DND-41 (cell line): ENCODE results near the gene CFAP65.

Experiments
- ATAC-seq: fragments of 200-7000 bp; cut with Tn5 transposase; 3 replicates; pipeline ENCODE4 v1.9.1; 2021; ENCODE audit warnings: low read depth; ENCODE audit not compliant: insufficient read depth
- DNase-seq: peaks from one replicate; pipeline ENCODE4 v3.0.0-alpha.2; 2020
- H2AFZ ChIP-seq: 2 replicates; pipeline ENCODE4 v1.6.0; 2012; ENCODE audit warnings: low read depth, low read length
- H3K27ac ChIP-seq: 2 replicates; pipeline ENCODE4 v1.5.1; 2012; ENCODE audit warnings: low read length, inconsistent platforms
- H3K27me3 ChIP-seq: fragments of 200-600 bp; sonication (generic); 2 replicates; pipeline ENCODE4 v1.6.0; 2012; ENCODE audit warnings: low read length, mild to moderate bottlenecking, inconsistent platforms; ENCODE audit not compliant: insufficient read depth, poor library complexity
- H3K36me3 ChIP-seq: 2 replicates; pipeline ENCODE4 v1.5.1; 2012; ENCODE audit warnings: low read length, inconsistent platforms; ENCODE audit not compliant: insufficient read depth
- H3K4me1 ChIP-seq: 2 replicates; pipeline ENCODE4 v1.5.1; 2012; ENCODE audit warnings: mild to moderate bottlenecking, low read length; ENCODE audit not compliant: insufficient read depth
- H3K4me2 ChIP-seq: 2 replicates; pipeline ENCODE4 v1.6.0; 2012; ENCODE audit warnings: mild to moderate bottlenecking, moderate library complexity, low read length, inconsistent platforms; ENCODE audit not compliant: insufficient read depth
- H3K4me3 ChIP-seq, 2 experiments: fragments of 200-600 bp in 1 of 2; shearing (Covaris generic) in 1 of 2; 2 replicates each; pipeline ENCODE4 v1.5.1; 2012 to 2016; ENCODE audit warnings: inconsistent platforms in 2 of 2, low read length in 2 of 2, mild to moderate bottlenecking in 2 of 2, low read depth in 1 of 2, moderate library complexity in 1 of 2
- H3K79me2 ChIP-seq: 2 replicates; pipeline ENCODE4 v1.6.0; 2012; ENCODE audit warnings: low read length, inconsistent platforms; ENCODE audit not compliant: insufficient read depth
- H3K9ac ChIP-seq: 2 replicates; pipeline ENCODE4 v1.6.0; 2012; ENCODE audit warnings: low read depth, mild to moderate bottlenecking, inconsistent platforms, low read length, moderate library complexity
- H3K9me3 ChIP-seq: 2 replicates; pipeline ENCODE4 v1.5.1; 2012; ENCODE audit warnings: low read length, moderate library complexity, mild to moderate bottlenecking, inconsistent platforms; ENCODE audit not compliant: insufficient read depth, severe bottlenecking
- H4K20me1 ChIP-seq: 2 replicates; pipeline ENCODE4 v1.6.0; 2012; ENCODE audit warnings: low read length; ENCODE audit not compliant: insufficient read depth
- EZH2 ChIP-seq: IDR thresholded peaks from 3 replicates; pipeline ENCODE4 v1.6.1; 2012; ENCODE audit warnings: borderline replicate concordance, low read depth, mild to moderate bottlenecking, moderate library complexity, low read length, inconsistent platforms; ENCODE audit not compliant: severe bottlenecking
- TF ChIP-seq, protein P1 (sequence below): IDR thresholded peaks from 2 replicates; pipeline ENCODE4 v1.5.1; 2012; ENCODE audit warnings: borderline replicate concordance, low read length, moderate library complexity, mild to moderate bottlenecking; ENCODE audit not compliant: poor library complexity, severe bottlenecking; ENCODE audit errors: extremely low read depth

CFAP65 gene

DNA sequence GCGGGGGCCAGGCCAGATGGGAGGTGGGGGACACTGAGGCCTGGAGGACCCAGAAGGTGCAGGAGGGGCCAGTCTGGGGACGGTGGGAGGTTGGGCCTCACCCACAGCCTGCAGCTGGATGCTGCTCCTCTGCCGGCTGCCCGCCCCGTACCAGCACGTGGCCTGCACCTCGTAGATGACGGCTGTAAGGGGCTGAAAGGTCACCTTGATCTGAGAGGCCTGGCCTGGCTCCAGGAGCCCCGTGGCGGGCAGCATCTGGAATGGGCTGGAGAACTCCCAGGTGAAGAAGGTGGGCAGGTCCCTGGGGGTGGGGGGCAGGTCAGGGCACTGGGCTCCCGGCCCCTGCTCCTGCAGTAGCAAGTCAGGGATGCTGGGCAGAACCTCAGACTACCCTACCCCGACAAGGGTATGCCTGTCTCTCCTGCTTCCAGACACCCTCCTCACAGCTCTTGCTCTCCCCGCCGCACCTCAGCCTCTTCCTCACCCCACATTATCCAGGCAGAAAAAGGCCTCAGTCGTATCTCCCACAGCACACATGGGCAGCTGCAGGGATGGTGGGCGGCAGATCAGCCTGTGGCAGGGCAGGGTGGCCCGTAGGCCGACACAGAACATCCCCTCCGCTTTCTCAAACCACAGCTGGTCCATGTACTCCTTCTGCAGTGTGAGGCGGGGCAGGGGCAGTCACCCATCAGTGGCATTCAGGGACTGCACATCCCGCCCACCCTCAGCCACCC lies 10.1 kb downstream of the CFAP65 start:
- DNase-seq (no peak), ATAC-seq (no peak)
- Histone ChIP-seq H3K27ac (no peak overlapping the region), H2AFZ (no peak overlapping the region), H3K9ac (no peak overlapping the region), H3K4me1 (no peaks in the 10 kb centered on the region), H3K9me3 (no peaks in the 10 kb centered on the region), H3K4me3 (no peak overlapping the region), H3K79me2 (no peaks in the 10 kb centered on the region), H3K36me3 (no peaks in the 10 kb centered on the region), H3K27me3 (peaks cover 11% of the 10 kb centered on the region), H3K4me2 (no peak overlapping the region), H4K20me1 (peaks cover 8% of the 10 kb centered on the region; the same call in 1 of the 2 replicates)
- TF ChIP-seq, protein P1, sequence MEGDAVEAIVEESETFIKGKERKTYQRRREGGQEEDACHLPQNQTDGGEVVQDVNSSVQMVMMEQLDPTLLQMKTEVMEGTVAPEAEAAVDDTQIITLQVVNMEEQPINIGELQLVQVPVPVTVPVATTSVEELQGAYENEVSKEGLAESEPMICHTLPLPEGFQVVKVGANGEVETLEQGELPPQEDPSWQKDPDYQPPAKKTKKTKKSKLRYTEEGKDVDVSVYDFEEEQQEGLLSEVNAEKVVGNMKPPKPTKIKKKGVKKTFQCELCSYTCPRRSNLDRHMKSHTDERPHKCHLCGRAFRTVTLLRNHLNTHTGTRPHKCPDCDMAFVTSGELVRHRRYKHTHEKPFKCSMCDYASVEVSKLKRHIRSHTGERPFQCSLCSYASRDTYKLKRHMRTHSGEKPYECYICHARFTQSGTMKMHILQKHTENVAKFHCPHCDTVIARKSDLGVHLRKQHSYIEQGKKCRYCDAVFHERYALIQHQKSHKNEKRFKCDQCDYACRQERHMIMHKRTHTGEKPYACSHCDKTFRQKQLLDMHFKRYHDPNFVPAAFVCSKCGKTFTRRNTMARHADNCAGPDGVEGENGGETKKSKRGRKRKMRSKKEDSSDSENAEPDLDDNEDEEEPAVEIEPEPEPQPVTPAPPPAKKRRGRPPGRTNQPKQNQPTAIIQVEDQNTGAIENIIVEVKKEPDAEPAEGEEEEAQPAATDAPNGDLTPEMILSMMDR: no peak
- no peak for TF ChIP-seq EZH2

DNA sequence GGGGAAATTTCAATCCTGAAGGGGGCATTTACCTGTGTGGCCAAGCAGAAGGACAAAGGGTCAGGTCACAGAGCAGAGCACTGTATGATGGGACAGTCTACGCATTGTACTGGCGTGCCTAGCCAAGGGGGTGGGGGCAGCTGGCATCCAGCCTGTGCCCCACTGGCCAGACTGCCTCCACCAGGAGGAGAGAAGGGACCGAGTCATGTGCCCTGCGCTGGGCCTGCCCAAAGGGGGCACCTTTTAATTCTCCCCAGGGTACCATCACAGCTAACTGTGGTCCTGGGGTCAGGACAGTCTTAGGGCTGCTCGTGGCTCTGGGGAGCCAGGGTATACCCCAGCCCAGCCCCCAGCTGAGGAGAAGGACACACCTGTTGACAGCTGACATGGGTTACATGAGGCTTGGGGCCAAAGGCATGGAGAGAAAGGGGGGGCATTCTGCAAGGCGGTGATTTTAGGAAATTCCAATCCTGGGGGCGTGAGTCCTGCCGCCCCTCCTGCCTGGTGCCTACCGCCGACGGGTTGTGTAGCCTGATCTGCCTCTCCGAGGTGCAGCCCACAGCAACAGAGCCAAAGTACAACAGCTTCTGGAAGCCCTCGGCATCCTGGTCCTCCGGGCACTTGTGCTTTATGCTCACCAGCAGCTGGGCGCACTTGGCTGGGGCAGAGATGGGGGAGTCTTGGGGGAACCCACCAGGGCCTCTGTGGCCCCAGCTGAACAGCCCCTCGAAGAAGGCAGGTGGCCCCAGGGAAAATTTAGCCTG lies 11.0 kb downstream of the CFAP65 start:
- no peak for DNase-seq
- H3K9ac ChIP-seq: no peak overlapping the region
- H3K27me3 ChIP-seq: peaks cover 17% of the 10 kb centered on the region
- no peak overlapping the region for H3K27ac ChIP-seq
- no peak overlapping the region for H2AFZ ChIP-seq
- no peak overlapping the region for H3K4me3 ChIP-seq
- no peaks in the 10 kb centered on the region for H3K4me1 ChIP-seq
- no peaks in the 10 kb centered on the region for H3K36me3 ChIP-seq
- H3K9me3 ChIP-seq: no peaks in the 10 kb centered on the region
- peaks cover 8% of the 10 kb centered on the region; the same call in 1 of the 2 replicates for H4K20me1 ChIP-seq
- no peak overlapping the region for H3K4me2 ChIP-seq
- ATAC-seq: 0 out of 3 replicates have a peak, but pooled peaks have one; percentile 6
- TF ChIP-seq EZH2: no peak
- TF ChIP-seq, protein P1: no peak
- H3K79me2 ChIP-seq: no peaks in the 10 kb centered on the region

DNA sequence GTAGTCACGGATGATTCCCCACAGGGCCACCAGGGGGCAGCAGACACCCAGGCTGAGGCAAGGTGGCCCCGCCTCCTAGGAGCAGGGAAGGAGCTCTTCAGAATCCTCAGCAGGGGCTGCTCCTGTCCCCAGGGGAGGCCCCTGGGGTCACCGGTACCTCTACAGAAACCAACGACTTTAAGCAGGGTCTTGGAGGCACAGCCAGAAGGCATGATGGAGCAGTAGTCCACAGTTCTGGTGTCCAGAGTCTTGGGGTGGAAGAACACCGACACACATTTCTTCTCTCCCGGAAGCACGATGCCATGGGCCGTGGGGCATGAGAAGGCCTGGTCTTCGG lies 11.5 kb downstream of the CFAP65 start:
- Histone ChIP-seq H3K4me2 (no peak overlapping the region), H3K36me3 (no peaks in the 10 kb centered on the region), H3K9ac (no peak overlapping the region), H3K4me1 (no peaks in the 10 kb centered on the region), H2AFZ (no peak overlapping the region), H3K27me3 (peaks cover 17% of the 10 kb centered on the region), H3K27ac (no peak overlapping the region), H3K4me3 (no peak overlapping the region), H3K9me3 (no peaks in the 10 kb centered on the region), H4K20me1 (peaks cover 8% of the 10 kb centered on the region; the same call in 1 of the 2 replicates), H3K79me2 (no peaks in the 10 kb centered on the region)
- DNase-seq (peak; percentile 79), ATAC-seq (peak; percentile 95)
- TF ChIP-seq, protein P1: peak; percentile 98
- TF ChIP-seq EZH2: no peak
